Measurements from ENCODE around the gene GNPDA1. TPM values are rescaled to one million over a fixed set of nuclear protein-coding genes. Genes with fewer than 3 reads are reported as not detected.

Gene GNPDA1
- total and polyA plus RNA-seq, 2 of the 8 experiments (the other 6 are each of a cell fraction or from before 2014, with no cell fraction given) = 33.0 to 94.3 TPM

DNA sequence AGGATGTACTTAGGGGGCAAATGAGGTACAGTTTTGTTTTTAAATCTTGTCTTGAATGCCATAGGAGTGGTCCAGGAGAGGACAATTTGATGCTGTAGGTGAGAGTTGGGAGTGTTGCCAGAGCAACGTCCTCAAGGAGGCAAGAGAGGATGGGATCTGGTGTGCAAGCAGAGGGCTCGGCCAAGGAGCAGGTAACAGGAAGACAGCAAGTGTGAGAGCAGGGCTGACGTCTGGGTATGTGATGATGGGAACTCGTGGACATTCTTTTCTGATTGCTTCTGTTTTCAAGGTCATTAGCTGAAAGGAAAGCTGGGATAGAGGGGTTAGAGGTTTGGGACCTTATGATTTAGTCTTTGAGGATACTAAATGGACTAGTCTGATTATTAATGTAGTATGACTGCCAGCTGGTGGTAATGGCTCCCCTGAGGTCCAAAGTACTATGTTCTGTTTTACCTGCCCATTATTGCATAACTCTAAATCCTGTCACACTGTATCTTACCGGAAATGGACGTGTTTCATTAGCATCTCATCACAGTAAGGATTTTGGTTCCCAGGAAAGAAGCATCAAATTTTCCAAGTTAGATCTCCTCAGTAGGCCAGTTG, 15.4 kb downstream of the GNPDA1 start:
- no peak overlapping the region for H2BK20ac ChIP-seq (ENCODE audit: low read length)
- no peaks in the 10 kb centered on the region for H3K9me3 ChIP-seq (ENCODE audit: insufficient read depth in 2 of 2, low read depth in 1 of 2, low read length in 1 of 2)
- H2BK12ac ChIP-seq (ENCODE audit: low read depth, low read length) = no peak overlapping the region
- H4K8ac ChIP-seq (ENCODE audit: extremely low read depth, insufficient read depth, low read length) = no peak overlapping the region
- no peak overlapping the region for H3K4ac ChIP-seq (replicated peaks; ENCODE audit: insufficient read length, low read depth, low read length)
- peaks cover 3 to 26% (median 12%) of the 10 kb centered on the region in 4 experiments; a peak in 6 of 8 replicates for H3K36me3 ChIP-seq (ENCODE audit: control insufficient read depth in 2 of 4, insufficient read depth in 4 of 4, low read length in 3 of 4)
- no peak overlapping the region for H3K14ac ChIP-seq (ENCODE audit: insufficient read length)
- no peaks in the 10 kb centered on the region for H3K4me1 ChIP-seq (replicated peaks in 1 of 4; ENCODE audit: control insufficient read depth in 3 of 4, insufficient read depth in 4 of 4, low read length in 3 of 4)
- WGBS, 2 experiments (ENCODE audit: extremely low coverage in 1 of 2, insufficient coverage in 1 of 2, insufficient read length in 1 of 2, insufficient replicate concordance in 2 of 2, low coverage in 1 of 2, low lambda C conversion rate in 2 of 2, missing lambda C conversion rate in 1 of 2) = 70% methylated on average over 6 of the region's 6 CpGs; no CpG with 5 or more reads in 1 of the 2 experiments
- H4K5ac ChIP-seq (ENCODE audit: insufficient read length, low read depth, low read length) = no peak overlapping the region
- H3K79me1 ChIP-seq (ENCODE audit: low read depth, low read length) = no peaks in the 10 kb centered on the region
- TF ChIP-seq POU5F1 (IDR thresholded peaks at IDR 0.05; ENCODE audit: low read depth, low read length) = no peak
- TF ChIP-seq CBX8 (IDR thresholded peaks at IDR 0.05; ENCODE audit: borderline replicate concordance, low read depth, low read length) = no peak
- no peak for TF ChIP-seq BCL11A (IDR thresholded peaks at IDR 0.05; ENCODE audit: low read depth in 2 of 2, low read length in 2 of 2)
- no peak for TF ChIP-seq CHD1 (IDR thresholded peaks at IDR 0.05; ENCODE audit: low read depth, low read length)
- no peak for TF ChIP-seq SUZ12 (IDR thresholded peaks at IDR 0.05; ENCODE audit: low read length)
- no peak for TF ChIP-seq BRCA1 (IDR thresholded peaks at IDR 0.05; ENCODE audit: low read depth, low read length)
- H2BK5ac ChIP-seq (ENCODE audit: low read depth, low read length) = no peak overlapping the region
- ChIA-PET CTCF (ENCODE audit: partially characterized antibody) (interaction anchor here (1.0 to 3.2 kb wide), 5 partner anchors 12 to 332 kb away, joined by 3 to 18 read pairs (median 3); no protein-coding TSS in a partner anchor), POLR2A (ENCODE audit: partially characterized antibody) (no interaction called here)
- H4K20me1 ChIP-seq (replicated peaks in 1 of 2; ENCODE audit: control insufficient read depth in 1 of 2, insufficient read depth in 2 of 2, low read length in 2 of 2) = no peaks in the 10 kb centered on the region
- no peak overlapping the region for H3K18ac ChIP-seq (ENCODE audit: extremely low read depth, low read length)
- FAIRE-seq = no peak
- no peak overlapping the region for H2BK120ac ChIP-seq (replicated peaks; ENCODE audit: low read depth, low read length)
- no peak overlapping the region for H3K56ac ChIP-seq (replicated peaks; ENCODE audit: insufficient read length, low read depth, low read length)
- H3K79me2 ChIP-seq (ENCODE audit: control insufficient read depth in 1 of 2, insufficient read depth in 2 of 2, low read length in 2 of 2) = 0 out of 4 replicates have a peak, but pooled peaks cover 0 to 3% of the 10 kb centered on the region in 2 experiments
- no peaks in the 10 kb centered on the region for H3K27me3 ChIP-seq (replicated peaks in 1 of 4; ENCODE audit: control insufficient read depth in 3 of 4, extremely low read depth in 1 of 4, insufficient read depth in 3 of 4, low read length in 3 of 4)
- H2BK15ac ChIP-seq (ENCODE audit: low read length) = no peak overlapping the region
- H3K23me2 ChIP-seq (ENCODE audit: low read depth, low read length) = no peaks in the 10 kb centered on the region
- no peak overlapping the region for H3K9ac ChIP-seq (replicated peaks in 1 of 4; ENCODE audit: extremely low read depth in 1 of 4, low read depth in 3 of 4, low read length in 3 of 4)
- no peak overlapping the region for H3K4me2 ChIP-seq (ENCODE audit: insufficient read depth in 1 of 2, low read depth in 2 of 2, low read length in 2 of 2)
- H2AK5ac ChIP-seq (ENCODE audit: low read depth, low read length) = no peak overlapping the region
- no peak overlapping the region for H3K4me3 ChIP-seq (ENCODE audit: extremely low read depth in 1 of 4, insufficient read depth in 2 of 4, low read depth in 3 of 4, low read length in 4 of 4)
- no peak overlapping the region for H2AFZ ChIP-seq (ENCODE audit: low read length)
- DNase-seq (ENCODE audit: low read depth in 1 of 2, low spot score in 2 of 2) = no peak
- no peak overlapping the region for H3K23ac ChIP-seq (ENCODE audit: insufficient read length)
- no peak overlapping the region for H4K91ac ChIP-seq (replicated peaks; ENCODE audit: insufficient read length, low read length)
- H3K27ac ChIP-seq (ENCODE audit: low read depth, low read length) = no peak overlapping the region

All from H1 (cell line).